ENCODE measurements around the gene FSD1L.

The FSD1L gene

DNA sequence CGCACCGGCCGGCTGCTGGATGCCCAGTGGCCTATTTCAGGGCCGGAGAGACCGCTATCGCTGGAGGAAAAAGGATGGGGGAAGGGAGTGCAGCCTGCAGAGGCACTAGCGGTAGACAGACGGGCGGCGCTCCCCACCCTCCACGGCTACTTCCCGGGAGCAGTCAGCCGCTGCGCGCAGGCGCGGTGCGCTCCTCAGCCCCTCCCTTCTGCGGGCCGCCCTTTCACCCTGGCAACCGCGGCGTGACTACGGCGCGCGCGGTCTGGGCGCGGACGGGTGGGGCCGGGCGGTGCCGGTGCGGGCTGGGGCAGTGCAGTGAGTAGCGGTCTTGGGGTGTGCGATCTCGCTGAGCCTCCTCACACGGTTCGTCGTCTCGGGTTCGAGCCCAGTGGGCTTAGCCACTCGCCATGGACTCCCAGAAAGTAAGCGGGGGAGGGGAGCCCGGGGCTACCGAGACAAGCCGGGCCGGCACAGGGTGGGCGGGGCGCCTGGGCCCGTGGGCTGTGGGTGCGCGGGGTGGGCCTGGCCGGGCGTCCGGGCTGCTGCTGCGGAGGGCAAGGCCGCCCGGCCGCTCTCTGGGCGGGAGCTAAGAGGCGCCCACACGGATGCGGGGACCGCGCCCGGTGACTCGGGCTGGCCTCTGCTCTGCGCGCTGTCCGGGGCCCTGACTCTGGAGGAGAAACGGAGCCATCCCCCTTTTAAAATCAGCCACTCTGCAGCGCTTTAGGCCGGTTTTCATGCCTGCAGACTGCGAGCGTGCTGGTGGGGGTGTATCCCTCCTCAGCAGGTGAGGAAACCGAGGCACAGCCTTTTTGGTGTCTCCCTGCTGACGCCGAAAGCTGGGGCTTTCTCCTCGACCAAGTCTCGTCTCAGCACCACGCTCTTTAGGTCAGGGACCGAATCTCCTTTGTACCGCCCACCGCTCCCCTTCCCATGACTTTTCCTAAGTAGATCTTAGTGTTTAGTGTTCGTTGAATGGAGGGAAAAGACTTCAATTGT lies at the start of gene FSD1L:
Gene FSD1L (plus strand): TSS at position 221 of the 999 bp plus-strand sequence. CDS start 187 bp downstream, at position 408.
- H3K27me3 ChIP-seq (ENCODE audit: insufficient read depth, low read length) = no peaks in the 10 kb centered on the region
- peak within 1 kb of the TSS; percentile 85; the same call in 1 of the 2 replicates for H3K9ac ChIP-seq (ENCODE audit: low read depth, low read length)
- H3K4me1 ChIP-seq (ENCODE audit: insufficient read depth, low read length) = 0 out of 2 replicates have a peak, but pooled peaks cover 8% of the 10 kb centered on the region
- H3K27ac ChIP-seq (ENCODE audit: low read length) = no peak within 1 kb of the TSS
- peak within 1 kb of the TSS; percentile 76 for H3K4me3 ChIP-seq (ENCODE audit: low read length)
- H3K9me3 ChIP-seq (ENCODE audit: insufficient read depth, low read depth, low read length) = no peaks in the 10 kb centered on the region
- H3K36me3 ChIP-seq (ENCODE audit: insufficient read depth, low read depth, low read length) = no peaks in the 10 kb centered on the region

DNA sequence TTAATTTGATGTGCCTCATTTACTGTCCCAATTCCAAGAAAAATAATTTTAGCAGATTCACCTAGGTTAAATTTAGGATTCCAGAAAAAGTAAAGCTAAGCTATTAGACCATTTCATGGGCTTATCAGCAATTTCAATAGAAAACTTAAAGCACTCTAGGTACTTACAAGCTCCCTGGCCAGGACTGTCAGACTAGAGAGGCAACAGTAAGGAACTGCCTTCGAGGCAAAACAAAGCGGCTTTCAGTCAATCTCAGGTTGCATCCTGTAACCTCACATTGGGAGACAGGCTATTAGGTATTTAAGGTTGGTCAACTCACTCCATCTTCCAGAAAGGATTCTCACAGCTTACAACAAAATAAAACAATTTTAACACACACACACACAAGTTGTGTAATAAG lies 48.7 kb upstream of the FSD1L start:
- H3K4me1 ChIP-seq (ENCODE audit: insufficient read depth, low read length) = peaks cover 39% of the 10 kb centered on the region; the same call in 1 of the 2 replicates
- H3K27me3 ChIP-seq (ENCODE audit: insufficient read depth, low read length) = no peaks in the 10 kb centered on the region
- no peak overlapping the region for H3K4me3 ChIP-seq (ENCODE audit: low read length)
- H3K9me3 ChIP-seq (ENCODE audit: insufficient read depth, low read depth, low read length) = no peaks in the 10 kb centered on the region
- H3K36me3 ChIP-seq (ENCODE audit: insufficient read depth, low read depth, low read length) = no peaks in the 10 kb centered on the region
- H3K27ac ChIP-seq (ENCODE audit: low read length) = no peak overlapping the region
- H3K9ac ChIP-seq (ENCODE audit: low read depth, low read length) = no peak overlapping the region

DNA sequence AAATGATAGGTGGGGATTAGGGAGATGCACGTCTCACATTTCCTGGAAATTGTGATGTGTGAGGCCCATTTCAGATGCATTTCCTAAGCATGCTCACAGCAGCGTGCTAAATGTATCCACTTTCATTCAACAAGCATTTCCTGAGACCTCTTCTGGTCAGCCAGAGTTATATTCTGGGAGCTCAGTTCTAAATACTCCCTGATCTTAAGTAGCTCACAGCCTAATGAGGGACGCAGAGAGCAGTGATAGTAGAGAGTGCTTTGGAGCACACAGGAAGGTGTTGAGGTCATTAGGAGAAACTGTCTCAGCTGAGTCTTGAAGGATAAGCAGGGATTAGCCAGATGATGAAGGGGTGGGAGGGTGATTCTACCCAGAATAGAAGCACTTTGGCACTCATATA lies 46.2 kb upstream of the FSD1L start:
- peak overlapping the region; percentile 54 for H3K27ac ChIP-seq (ENCODE audit: low read length)

DNA sequence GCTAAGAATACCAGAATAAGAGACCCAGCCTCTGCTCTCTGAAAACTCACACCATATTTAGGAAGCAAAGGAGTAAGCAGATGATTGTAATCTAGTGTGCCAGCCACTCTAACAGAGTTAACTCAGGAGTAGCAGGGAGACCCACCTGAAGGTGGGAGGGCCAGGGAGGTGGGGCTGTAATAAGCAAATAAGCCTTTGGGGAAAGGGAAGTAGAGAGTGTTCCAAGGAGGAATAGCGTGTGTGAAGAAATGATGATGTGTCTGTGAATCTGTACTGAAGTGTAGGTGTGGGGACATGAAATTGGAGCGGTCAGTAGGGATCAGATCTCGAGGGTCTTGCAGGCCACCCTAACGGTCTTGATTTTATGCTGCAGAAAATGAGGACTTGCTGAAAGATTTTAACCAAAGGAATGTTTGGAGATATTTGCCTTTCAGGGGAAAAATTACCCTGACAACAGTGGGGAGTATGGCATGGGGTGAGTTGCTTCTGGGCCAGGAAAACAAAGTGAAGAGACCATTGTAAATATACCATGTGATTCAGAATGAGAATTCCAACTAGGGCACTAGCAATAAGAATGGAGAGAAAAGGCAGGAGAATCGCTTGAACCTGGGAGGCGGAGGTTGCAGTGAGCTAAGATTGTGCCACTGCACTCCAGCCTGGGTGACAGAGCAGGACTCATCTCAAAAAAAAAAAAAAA lies 44.1 kb upstream of the FSD1L start:
- Histone ChIP-seq H3K27ac (ENCODE audit: low read length) (peak overlapping the region; percentile 73), H3K4me1 (ENCODE audit: insufficient read depth, low read length) (peaks cover 35% of the 10 kb centered on the region; the same call in 1 of the 2 replicates), H3K9ac (ENCODE audit: low read depth, low read length) (peak overlapping the region; percentile 69)

More for the DNA sequence above, 46.2 kb upstream of the FSD1L start:
- no peaks in the 10 kb centered on the region for H3K9me3 ChIP-seq (ENCODE audit: insufficient read depth, low read depth, low read length)
- H3K36me3 ChIP-seq (ENCODE audit: insufficient read depth, low read depth, low read length) = no peaks in the 10 kb centered on the region
- H3K9ac ChIP-seq (ENCODE audit: low read depth, low read length) = peak overlapping the region; percentile 69; the same call in 1 of the 2 replicates
- H3K27me3 ChIP-seq (ENCODE audit: insufficient read depth, low read length) = no peaks in the 10 kb centered on the region
- H3K4me3 ChIP-seq (ENCODE audit: low read length) = no peak overlapping the region
- H3K4me1 ChIP-seq (ENCODE audit: insufficient read depth, low read length) = peaks cover 39% of the 10 kb centered on the region; the same call in 1 of the 2 replicates

DNA sequence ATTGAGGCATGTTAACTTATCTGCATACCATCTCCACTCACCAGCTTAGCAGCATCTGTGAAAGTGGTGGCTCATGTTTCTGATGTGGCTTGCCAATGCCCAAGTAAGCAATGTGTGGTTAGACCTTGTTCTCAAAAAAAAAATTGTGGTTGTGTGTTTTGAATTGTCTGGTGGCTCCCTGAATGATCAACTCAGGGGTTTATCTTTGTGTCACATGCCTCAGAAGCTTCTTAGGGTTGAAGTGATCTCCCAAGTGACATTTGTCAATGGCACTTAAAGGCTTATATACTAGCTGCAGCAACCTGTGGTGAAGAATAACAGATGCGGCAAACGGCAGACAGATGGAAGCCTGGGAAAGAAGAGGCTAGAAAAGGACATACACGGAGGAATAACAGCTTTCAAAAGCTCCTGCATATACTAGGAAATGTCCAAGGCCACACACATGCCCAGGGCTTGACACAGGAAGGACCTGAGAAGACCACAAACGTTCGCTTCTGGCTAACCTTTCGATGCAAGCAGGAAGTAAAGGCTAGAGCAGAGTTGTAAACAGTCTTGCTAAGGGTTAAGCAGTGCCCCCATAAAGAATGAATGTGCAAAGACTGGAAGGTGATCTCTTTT lies 42.2 kb upstream of the FSD1L start:
- Histone ChIP-seq H3K4me1 (ENCODE audit: insufficient read depth, low read length) (peaks cover 29% of the 10 kb centered on the region; the same call in 1 of the 2 replicates), H3K9me3 (ENCODE audit: insufficient read depth, low read depth, low read length) (no peaks in the 10 kb centered on the region), H3K27me3 (ENCODE audit: insufficient read depth, low read length) (no peaks in the 10 kb centered on the region), H3K36me3 (ENCODE audit: insufficient read depth, low read depth, low read length) (no peaks in the 10 kb centered on the region), H3K4me3 (ENCODE audit: low read length) (no peak overlapping the region), H3K9ac (ENCODE audit: low read depth, low read length) (no peak overlapping the region), H3K27ac (ENCODE audit: low read length) (no peak overlapping the region)

More for the DNA sequence above, 44.1 kb upstream of the FSD1L start:
- no peaks in the 10 kb centered on the region for H3K36me3 ChIP-seq (ENCODE audit: insufficient read depth, low read depth, low read length)
- H3K27me3 ChIP-seq (ENCODE audit: insufficient read depth, low read length) = no peaks in the 10 kb centered on the region
- H3K9me3 ChIP-seq (ENCODE audit: insufficient read depth, low read depth, low read length) = no peaks in the 10 kb centered on the region
- peak overlapping the region; percentile 42 for H3K4me3 ChIP-seq (ENCODE audit: low read length)

DNA sequence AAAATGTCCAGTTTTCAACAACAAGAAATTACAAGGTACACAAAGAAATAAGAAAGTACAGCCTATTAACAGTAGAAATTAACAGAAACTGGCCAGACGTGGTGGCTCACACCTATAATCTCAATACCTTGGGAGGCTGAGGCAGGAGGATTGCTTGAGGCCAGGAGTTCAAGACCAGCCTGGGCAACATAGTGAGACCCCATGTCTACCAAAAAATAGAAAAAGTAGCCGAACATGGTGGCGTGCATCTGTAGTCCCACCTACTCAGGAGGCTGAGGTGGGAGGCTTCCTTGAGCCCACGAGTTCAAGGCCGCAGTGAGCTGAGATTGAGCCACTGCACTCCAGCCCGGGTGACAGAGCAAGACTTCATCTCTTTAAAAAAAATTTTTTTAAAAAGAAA lies 41.5 kb upstream of the FSD1L start:
- Histone ChIP-seq H3K27ac (ENCODE audit: low read length) (no peak overlapping the region), H3K4me1 (ENCODE audit: insufficient read depth, low read length) (peaks cover 29% of the 10 kb centered on the region; the same call in 1 of the 2 replicates), H3K9ac (ENCODE audit: low read depth, low read length) (no peak overlapping the region), H3K36me3 (ENCODE audit: insufficient read depth, low read depth, low read length) (no peaks in the 10 kb centered on the region), H3K9me3 (ENCODE audit: insufficient read depth, low read depth, low read length) (no peaks in the 10 kb centered on the region), H3K27me3 (ENCODE audit: insufficient read depth, low read length) (no peaks in the 10 kb centered on the region), H3K4me3 (ENCODE audit: low read length) (no peak overlapping the region)

DNA sequence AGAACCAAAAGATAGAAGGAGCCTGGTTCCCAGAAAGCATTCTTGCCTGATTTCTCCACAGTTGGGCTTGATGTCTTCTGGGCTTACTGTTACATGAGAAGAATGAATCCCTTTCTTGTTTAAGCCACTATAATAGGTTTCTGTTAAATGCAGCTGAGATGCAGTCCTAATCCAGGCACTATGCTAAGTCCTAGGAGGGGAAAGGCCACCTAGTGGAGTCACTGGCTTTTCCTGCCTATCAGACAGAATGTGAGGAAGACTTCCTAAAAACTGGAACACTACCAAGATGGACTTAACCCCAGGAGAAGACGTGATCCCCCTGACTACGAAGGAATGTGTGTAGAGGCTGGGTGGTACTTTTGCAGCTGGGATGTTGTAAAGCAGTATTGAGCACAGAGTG lies 34.3 kb upstream of the FSD1L start:
- peaks cover 15% of the 10 kb centered on the region; the same call in 1 of the 2 replicates for H3K4me1 ChIP-seq (ENCODE audit: insufficient read depth, low read length)
- H3K9ac ChIP-seq (ENCODE audit: low read depth, low read length) = no peak overlapping the region
- no peaks in the 10 kb centered on the region for H3K36me3 ChIP-seq (ENCODE audit: insufficient read depth, low read depth, low read length)
- no peaks in the 10 kb centered on the region for H3K27me3 ChIP-seq (ENCODE audit: insufficient read depth, low read length)
- no peaks in the 10 kb centered on the region for H3K9me3 ChIP-seq (ENCODE audit: insufficient read depth, low read depth, low read length)
- no peak overlapping the region for H3K27ac ChIP-seq (ENCODE audit: low read length)
- H3K4me3 ChIP-seq (ENCODE audit: low read length) = no peak overlapping the region

DNA sequence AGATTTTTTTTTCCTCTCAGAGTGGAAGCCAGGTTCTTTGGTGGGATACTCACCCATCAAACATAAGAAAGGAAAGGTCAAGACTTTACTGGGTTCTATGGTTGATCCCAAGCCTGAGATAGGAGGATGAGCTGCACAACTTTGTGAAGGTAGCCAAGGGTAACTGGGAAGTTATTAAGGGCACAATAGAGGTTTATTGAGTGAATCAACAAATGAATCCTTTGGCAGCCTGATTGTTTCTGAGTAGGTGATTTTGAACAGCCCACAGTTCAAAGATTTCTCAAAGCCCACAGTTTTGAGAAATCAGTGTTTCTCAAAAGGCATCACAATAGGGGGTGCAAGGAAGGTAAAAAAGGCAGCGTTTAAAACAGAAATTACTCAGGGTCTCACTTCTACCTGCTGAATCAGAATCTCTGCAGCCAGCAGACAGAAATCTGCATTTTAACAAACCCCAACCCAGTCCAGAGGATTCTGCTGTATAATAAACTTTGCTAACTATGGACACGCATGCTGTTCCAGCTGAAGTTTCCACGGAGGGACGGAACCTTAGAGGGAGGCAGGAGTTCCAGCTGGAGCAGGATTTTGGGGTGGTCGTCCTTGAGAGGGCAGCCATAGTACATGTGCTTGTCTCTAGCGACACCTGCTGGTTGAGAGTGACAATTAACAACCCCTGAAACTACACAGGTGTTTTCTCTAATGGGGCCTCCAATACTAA lies 32.7 kb upstream of the FSD1L start:
- Histone ChIP-seq H3K9me3 (ENCODE audit: insufficient read depth, low read depth, low read length) (no peaks in the 10 kb centered on the region), H3K27me3 (ENCODE audit: insufficient read depth, low read length) (no peaks in the 10 kb centered on the region), H3K4me3 (ENCODE audit: low read length) (peak overlapping the region; percentile 33; the same call in 1 of the 2 replicates), H3K27ac (ENCODE audit: low read length) (no peak overlapping the region), H3K9ac (ENCODE audit: low read depth, low read length) (peak overlapping the region; percentile 1; the same call in 1 of the 2 replicates), H3K36me3 (ENCODE audit: insufficient read depth, low read depth, low read length) (no peaks in the 10 kb centered on the region), H3K4me1 (ENCODE audit: insufficient read depth, low read length) (peaks cover 15% of the 10 kb centered on the region; the same call in 1 of the 2 replicates)

DNA sequence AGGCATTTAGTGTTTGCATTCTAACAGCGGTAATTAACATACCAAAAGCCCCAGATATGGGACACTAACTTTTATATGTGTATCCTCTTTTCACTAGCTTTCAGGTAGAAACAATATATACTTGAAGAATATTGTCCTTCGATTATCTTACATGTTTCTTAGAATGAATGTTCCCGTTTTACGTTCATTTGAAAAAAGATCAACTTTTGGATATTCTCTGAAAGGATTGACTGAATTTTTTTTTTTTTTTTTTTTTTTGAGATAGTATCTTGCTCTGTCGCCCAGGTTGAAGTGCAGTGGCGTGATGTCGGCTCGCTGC lies 32.2 kb upstream of the FSD1L start:
- Histone ChIP-seq H3K4me3 (ENCODE audit: low read length) (no peak overlapping the region), H3K9me3 (ENCODE audit: insufficient read depth, low read depth, low read length) (no peaks in the 10 kb centered on the region), H3K9ac (ENCODE audit: low read depth, low read length) (no peak overlapping the region), H3K27ac (ENCODE audit: low read length) (no peak overlapping the region), H3K4me1 (ENCODE audit: insufficient read depth, low read length) (peaks cover 15% of the 10 kb centered on the region; the same call in 1 of the 2 replicates), H3K27me3 (ENCODE audit: insufficient read depth, low read length) (no peaks in the 10 kb centered on the region), H3K36me3 (ENCODE audit: insufficient read depth, low read depth, low read length) (no peaks in the 10 kb centered on the region)

DNA sequence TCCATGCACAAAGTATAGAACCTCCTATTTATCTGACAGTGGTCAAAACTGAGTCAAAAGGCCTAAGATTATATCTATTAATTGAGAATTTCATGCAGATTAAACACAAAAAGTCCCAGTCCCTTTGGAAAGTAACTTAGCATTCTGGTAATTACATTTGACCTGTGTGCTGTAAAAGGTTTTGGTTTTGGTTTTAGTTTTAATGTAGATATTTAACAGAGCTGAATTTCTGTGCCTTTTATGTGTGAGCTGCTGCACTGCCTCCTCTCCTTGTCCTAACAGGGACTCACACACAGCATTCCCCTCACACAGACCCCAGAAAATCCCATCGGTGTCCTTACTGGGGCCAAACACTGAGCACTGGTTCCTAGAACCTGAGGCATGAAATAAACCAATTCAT lies 31.0 kb upstream of the FSD1L start:
- Histone ChIP-seq H3K9me3 (ENCODE audit: insufficient read depth, low read depth, low read length) (no peaks in the 10 kb centered on the region), H3K4me1 (ENCODE audit: insufficient read depth, low read length) (peaks cover 15% of the 10 kb centered on the region; the same call in 1 of the 2 replicates), H3K36me3 (ENCODE audit: insufficient read depth, low read depth, low read length) (no peaks in the 10 kb centered on the region), H3K27me3 (ENCODE audit: insufficient read depth, low read length) (no peaks in the 10 kb centered on the region), H3K4me3 (ENCODE audit: low read length) (no peak overlapping the region), H3K9ac (ENCODE audit: low read depth, low read length) (no peak overlapping the region), H3K27ac (ENCODE audit: low read length) (no peak overlapping the region)

Measured in iPS-20b (cell line).